Pancreas (tissue), 10 donors: ENCODE measurements around the gene DRGX. TPM values are rescaled to one million over a fixed set of nuclear protein-coding genes. Genes with fewer than 3 reads are reported as not detected.

Experiments used
- ATAC-seq, 4 donors: fragments of 200-7000 bp; cut with Tn5 transposase; one replicate each; pipeline versions ENCODE4 v1.8.0 to v1.9.1; 2020; ENCODE audit warnings: mild to moderate bottlenecking in 4 of 4, moderate library complexity in 4 of 4
- DNase-seq, 6 donors: peaks; one replicate each; pipeline ENCODE4 v3.0.0-alpha.2; 2020
- FAIRE-seq: peaks from 2 replicates; lab custom pipeline; 2012; peaks lifted over from hg19 to GRCh38; lab: Jason Lieb, UNC
- H3K27ac ChIP-seq, 4 donors: fragments of 200-600 bp; sonication (generic); 1 replicate in 3 of 4; 2 replicates in 1 of 4; pipeline versions ENCODE4 v1.5.0 to v1.8.0; 2020
- H3K27me3 ChIP-seq, 4 donors: fragments of 200-600 bp; one replicate each; pipeline ENCODE4 v1.8.0; 2021
- H3K36me3 ChIP-seq, 3 donors: fragments of 200-600 bp; sonication (generic) in 1 of 3; one replicate each; pipeline versions ENCODE4 v1.5.0 to v1.8.0; 2020 to 2021
- H3K4me1 ChIP-seq, 3 donors: fragments of 200-600 bp; one replicate each; pipeline ENCODE4 v1.8.0; 2021
- H3K4me3 ChIP-seq, 4 donors: fragments of 200-600 bp; sonication (generic) in 2 of 4; one replicate each; pipeline versions ENCODE4 v1.5.0 to v1.8.0; 2020 to 2021
- H3K9me3 ChIP-seq, 4 donors: fragments of 200-600 bp; one replicate each; pipeline ENCODE4 v1.8.0; 2021
- WGBS, 2 donors: extraction: QIAGEN DNeasy Blood & Tissue Kit; methylation state at CpG; one replicate each; pipeline ENCODE4 v1.1.7; 2013; 5-methylcytosine and 5-hydroxymethylcytosine counted together
- intact Hi-C, 3 donors: fragments of 100-400 bp; cut with DNase I; formaldehyde crosslinking; loops; one replicate each; pipeline versions ENCODE4 v1.11.1 to v1.14.2; 2022
- polyA plus RNA-seq, 2 donors: library from polyadenylated mRNA; stranded (reverse); fragments of 200-250 nt; gene quantifications; one replicate each; pipeline ENCODE4 v1.2.3, GENCODE V29; 2013
- total RNA-seq, 6 donors: library from RNA; stranded (reverse); fragmentation: NEBNext Ultra II Directional in 4 of 6; extraction: Animal tissue kit (Norgen Biotek cat#: 25700) in 4 of 6; gene quantifications; one replicate each; pipeline versions ENCODE4 v1.2.1 to v1.2.4, GENCODE V29; 2021 to 2023
- TF ChIP-seq, protein P1 (sequence below), 4 donors: fragments of 200-600 bp; sonication (generic) in 3 of 4; IDR thresholded peaks; one replicate each; pipeline versions ENCODE4 v1.5.0 to v1.8.0; 2021; ENCODE audit warnings: antibody characterized with exemption in 4 of 4
- donor health status: healthy with polysubstance abuse.
- donor health status: DM: no; HTN: no; CAD: no; lungs with moderate emphysema.
- donor health status: DM: no; HTN: no; CAD: no.
- donor health status: control.
- donor health status: control.
- donor health status: Bipolar disorder and iron deficiency.
- donor health status: DM: yes; HTN: yes; CAD: no.
- donor health status: DM: no; HTN: no; CAD: no.
- donor health status: DM: no; HTN: no; CAD: no.
- donor health status: DM: yes; HTN: yes; CAD: no.

The DRGX gene
- total and polyA plus RNA-seq, 8 donors = not detected

DNA sequence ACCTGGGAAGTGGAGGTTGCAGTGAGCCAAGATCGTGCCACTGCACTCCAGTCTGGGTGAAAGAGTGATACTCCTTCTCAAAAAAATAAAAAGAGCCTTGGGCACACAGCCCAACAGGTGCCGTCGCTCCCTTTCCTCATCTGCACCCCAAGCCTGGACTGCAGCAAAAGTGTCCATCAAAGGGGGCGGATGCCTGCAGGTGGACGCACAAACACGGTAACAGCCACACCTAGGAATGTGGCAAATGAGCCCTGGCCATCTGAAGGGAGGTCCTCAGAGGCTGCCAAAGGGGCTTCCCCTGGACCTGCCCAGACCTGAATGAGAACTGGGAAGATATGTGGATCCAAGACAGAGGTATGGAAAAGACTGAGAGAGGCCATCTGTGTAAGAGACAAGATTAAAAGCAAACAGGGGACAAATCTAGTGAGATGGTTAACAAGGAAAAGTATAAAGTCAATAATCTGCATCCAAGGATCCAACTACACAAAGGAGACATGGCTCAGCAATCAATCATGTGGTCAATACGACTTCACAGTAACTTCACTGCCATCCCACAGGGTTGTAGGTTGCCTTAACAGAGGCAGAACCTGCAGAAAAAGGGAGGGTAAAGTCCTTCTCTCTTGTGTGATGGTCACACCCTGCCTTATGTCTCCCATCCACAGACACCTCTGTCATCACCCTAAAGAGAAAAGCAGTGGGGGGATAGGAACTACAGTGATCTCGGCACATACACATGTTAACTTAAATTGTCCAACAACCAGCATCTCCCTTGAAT, 25.4 kb downstream of the DRGX start:
- DNase-seq (no peak), ATAC-seq (no peak), FAIRE-seq (no peak)
- TF ChIP-seq, protein P1, sequence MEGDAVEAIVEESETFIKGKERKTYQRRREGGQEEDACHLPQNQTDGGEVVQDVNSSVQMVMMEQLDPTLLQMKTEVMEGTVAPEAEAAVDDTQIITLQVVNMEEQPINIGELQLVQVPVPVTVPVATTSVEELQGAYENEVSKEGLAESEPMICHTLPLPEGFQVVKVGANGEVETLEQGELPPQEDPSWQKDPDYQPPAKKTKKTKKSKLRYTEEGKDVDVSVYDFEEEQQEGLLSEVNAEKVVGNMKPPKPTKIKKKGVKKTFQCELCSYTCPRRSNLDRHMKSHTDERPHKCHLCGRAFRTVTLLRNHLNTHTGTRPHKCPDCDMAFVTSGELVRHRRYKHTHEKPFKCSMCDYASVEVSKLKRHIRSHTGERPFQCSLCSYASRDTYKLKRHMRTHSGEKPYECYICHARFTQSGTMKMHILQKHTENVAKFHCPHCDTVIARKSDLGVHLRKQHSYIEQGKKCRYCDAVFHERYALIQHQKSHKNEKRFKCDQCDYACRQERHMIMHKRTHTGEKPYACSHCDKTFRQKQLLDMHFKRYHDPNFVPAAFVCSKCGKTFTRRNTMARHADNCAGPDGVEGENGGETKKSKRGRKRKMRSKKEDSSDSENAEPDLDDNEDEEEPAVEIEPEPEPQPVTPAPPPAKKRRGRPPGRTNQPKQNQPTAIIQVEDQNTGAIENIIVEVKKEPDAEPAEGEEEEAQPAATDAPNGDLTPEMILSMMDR (IDR thresholded peaks at IDR 0.05) = no peak
- no peaks in the 10 kb centered on the region for H3K36me3 ChIP-seq
- H3K9me3 ChIP-seq = no peaks in the 10 kb centered on the region
- H3K27ac ChIP-seq = no peak overlapping the region
- no peak overlapping the region for H3K4me3 ChIP-seq
- 56 to 61% methylated on average over 8 of the region's 8 CpGs for WGBS, 2 donors
- H3K27me3 ChIP-seq = no peaks in the 10 kb centered on the region
- no peaks in the 10 kb centered on the region for H3K4me1 ChIP-seq
- intact Hi-C loops = no loop called here

DNA sequence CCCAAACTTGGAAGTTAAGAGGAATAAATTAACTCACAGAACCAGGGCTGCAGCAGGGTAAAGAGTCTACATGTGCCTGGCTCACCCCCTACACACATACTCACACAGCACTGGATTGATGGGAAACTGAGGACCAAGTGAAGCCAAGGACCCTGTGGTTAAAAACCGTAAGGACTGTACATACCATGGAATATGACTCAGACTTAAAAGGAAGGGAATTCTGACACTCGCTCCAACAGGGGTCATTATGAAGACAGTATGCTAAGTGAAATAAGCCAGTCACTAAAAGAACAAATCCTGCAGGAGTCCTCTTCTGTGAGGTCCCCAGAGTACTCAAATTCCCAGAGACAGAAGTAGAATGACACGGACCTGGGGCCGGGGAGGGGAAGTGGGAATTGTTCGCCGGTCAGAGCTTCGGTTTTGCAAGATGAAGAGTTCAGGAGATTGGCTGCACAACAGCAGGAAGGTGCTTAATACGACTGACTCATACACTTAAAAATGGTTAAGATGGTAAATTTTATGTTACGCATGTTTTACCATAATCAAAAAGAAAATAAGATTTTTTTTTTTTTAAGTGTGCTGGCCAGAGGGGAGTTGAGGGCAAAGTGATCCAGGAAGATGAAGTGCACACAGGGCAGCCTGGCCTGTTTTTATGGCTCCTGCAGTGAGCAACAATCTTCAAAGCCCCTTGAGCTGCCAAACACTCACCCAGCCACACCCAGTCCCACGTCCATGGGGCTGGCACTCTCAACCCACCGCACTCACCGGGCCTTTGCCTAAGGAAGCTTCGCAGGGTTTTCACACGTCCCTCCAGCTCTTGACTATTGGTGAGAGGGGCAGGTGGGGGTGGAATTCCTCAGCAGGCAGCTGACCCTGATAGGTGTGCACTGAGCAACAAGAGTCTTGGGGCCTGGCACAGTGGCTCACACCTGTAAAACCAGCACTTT, 26.4 kb downstream of the DRGX start:
- WGBS, 2 donors = 68 to 69% methylated on average over 14 of the region's 14 CpGs
- H3K9me3 ChIP-seq = no peaks in the 10 kb centered on the region
- no peak overlapping the region for H3K4me3 ChIP-seq
- DNase-seq = no peak
- intact Hi-C loops = no loop called here
- TF ChIP-seq, protein P1 (IDR thresholded peaks at IDR 0.05) = no peak
- no peak for ATAC-seq
- H3K27me3 ChIP-seq = no peaks in the 10 kb centered on the region
- no peak overlapping the region for H3K27ac ChIP-seq
- H3K36me3 ChIP-seq = no peaks in the 10 kb centered on the region
- no peak for FAIRE-seq
- no peaks in the 10 kb centered on the region for H3K4me1 ChIP-seq

DNA sequence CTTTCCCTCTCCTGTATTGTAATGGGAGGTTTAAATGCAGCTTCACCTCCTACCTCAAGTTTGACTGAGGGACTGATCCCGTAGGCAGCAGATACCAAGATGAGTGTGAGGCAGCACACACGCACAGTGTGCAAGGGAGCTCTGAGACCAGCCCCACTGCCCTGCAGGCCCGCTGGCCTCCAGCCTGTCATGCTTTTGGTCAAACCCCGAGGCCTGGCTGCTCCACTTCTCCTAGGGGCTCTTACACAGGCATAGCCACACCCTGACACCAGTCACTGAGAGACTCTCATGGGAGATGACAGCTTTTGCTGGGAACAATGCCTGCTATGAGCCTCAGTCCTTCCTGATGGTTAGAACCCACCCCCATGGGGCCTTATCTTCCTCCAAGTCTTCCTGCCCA, 27.6 kb downstream of the DRGX start:
- no peaks in the 10 kb centered on the region for H3K4me1 ChIP-seq
- no peaks in the 10 kb centered on the region for H3K36me3 ChIP-seq
- FAIRE-seq (no peak), DNase-seq (no peak), ATAC-seq (no peak)
- intact Hi-C loops = no loop called here
- H3K27me3 ChIP-seq = no peaks in the 10 kb centered on the region
- 73 to 87% methylated on average over 4 of the region's 4 CpGs for WGBS, 2 donors
- H3K4me3 ChIP-seq = no peak overlapping the region
- TF ChIP-seq, protein P1 (IDR thresholded peaks at IDR 0.05) = no peak
- H3K27ac ChIP-seq = no peak overlapping the region
- no peaks in the 10 kb centered on the region for H3K9me3 ChIP-seq

DNA sequence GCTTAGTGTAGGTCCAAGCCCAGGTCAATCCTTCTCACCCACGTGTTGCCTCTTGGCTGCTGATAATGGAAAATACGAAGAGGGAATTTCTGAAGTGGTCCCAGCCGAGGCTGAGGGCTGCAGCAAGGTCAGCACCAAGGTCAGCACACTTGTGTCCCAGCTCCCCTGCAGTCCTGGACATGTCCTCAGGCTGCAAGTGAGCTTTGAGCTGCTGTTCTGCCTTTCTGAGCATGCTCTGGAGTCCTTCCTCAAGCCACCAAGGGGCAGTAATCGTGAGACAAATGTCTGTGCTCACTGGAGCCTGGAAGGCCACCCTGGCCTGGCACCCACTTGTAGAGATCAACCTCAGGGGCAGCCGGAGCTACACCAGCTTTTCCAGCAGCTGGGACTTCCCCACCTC, 28.3 kb downstream of the DRGX start:
- ATAC-seq = no peak
- H3K27ac ChIP-seq = no peak overlapping the region
- no peaks in the 10 kb centered on the region for H3K9me3 ChIP-seq
- TF ChIP-seq, protein P1 (IDR thresholded peaks at IDR 0.05) = no peak
- no peaks in the 10 kb centered on the region for H3K36me3 ChIP-seq
- DNase-seq = no peak
- intact Hi-C loops = no loop called here
- H3K4me3 ChIP-seq = no peak overlapping the region
- no peaks in the 10 kb centered on the region for H3K27me3 ChIP-seq
- no peaks in the 10 kb centered on the region for H3K4me1 ChIP-seq
- no peak for FAIRE-seq
- WGBS, 2 donors = 28 to 30% methylated on average over 5 of the region's 5 CpGs
